Stimulated activated CD8-positive, alpha-beta memory T cell treated with anti-CD3 and anti-CD28 coated beads, Interleukin-7, amount 100 ng/mL, for 4 hours (primary cell): ENCODE data around the gene HAPSTR1.
"Not testable (repeated sequence)": the region's sequence is repeated elsewhere in the genome, so short reads cannot be mapped to it uniquely, and the experiment has no call there.

Experiments
- DNase-seq, 2 donors: peaks; one replicate each; pipeline ENCODE4 v3.0.0-alpha.2; 2020; ENCODE audit warnings: low read depth in 2 of 2

Gene HAPSTR1

GRCh38 chr16:9071377-9071776 lies 20.1 kb upstream of the HAPSTR1 start:
- DNase-seq: no peak

GRCh38 chr16:9072806-9073341 lies 18.6 kb upstream of the HAPSTR1 start:
- no peak for DNase-seq

GRCh38 chr16:9075299-9076071 lies 16.0 kb upstream of the HAPSTR1 start:
- no peak for DNase-seq

GRCh38 chr16:9077091-9077809 lies 14.2 kb upstream of the HAPSTR1 start:
- no peak for DNase-seq

- not testable (repeated sequence) for DNase-seq
Observed at GRCh38 chr16:9078467-9079429, 12.7 kb upstream of the HAPSTR1 start.

- DNase-seq: no peak
Observed at GRCh38 chr16:9079430-9079812, 12.0 kb upstream of the HAPSTR1 start.

GRCh38 chr16:9081158-9081557 lies 10.3 kb upstream of the HAPSTR1 start:
- no peak for DNase-seq

GRCh38 chr16:9081843-9082242 lies 9.6 kb upstream of the HAPSTR1 start:
- no peak for DNase-seq

- no peak for DNase-seq
Observed at GRCh38 chr16:9082422-9082821, 9.0 kb upstream of the HAPSTR1 start.

- not testable (repeated sequence) for DNase-seq
Observed at GRCh38 chr16:9087733-9088132, 3.7 kb upstream of the HAPSTR1 start.

GRCh38 chr16:9088848-9089247 lies 2.6 kb upstream of the HAPSTR1 start:
- no peak for DNase-seq

GRCh38 chr16:9089660-9090059 lies 1.8 kb upstream of the HAPSTR1 start:
- DNase-seq: no peak

- DNase-seq: peak in 1 of 2 donors; percentile 56
Observed at GRCh38 chr16:9090101-9090959, 1.1 kb upstream of the HAPSTR1 start.

GRCh38 chr16:9091867-9092281 lies 430 bp downstream of the HAPSTR1 start:
- DNase-seq: no peak

- DNase-seq: peak in 1 of 2 donors; percentile 50
Observed at GRCh38 chr16:9092282-9092977, 986 bp downstream of the HAPSTR1 start.

GRCh38 chr16:9092978-9093344 lies 1.5 kb downstream of the HAPSTR1 start:
- no peak for DNase-seq

- no peak for DNase-seq
Observed at GRCh38 chr16:9094011-9094846, 2.8 kb downstream of the HAPSTR1 start.

- DNase-seq: no peak
Observed at GRCh38 chr16:9095171-9095570, 3.7 kb downstream of the HAPSTR1 start.

- DNase-seq: no peak
Observed at GRCh38 chr16:9095656-9096397, 4.4 kb downstream of the HAPSTR1 start.
